Hepatocyte (in vitro differentiated cells): ENCODE data around the gene PLEKHA4.

Experiments
- EZH2 ChIP-seq: fragments of 200-600 bp; sonication (generic); IDR thresholded peaks from 2 replicates; pipeline ENCODE4 v1.6.1; 2016; ENCODE audit warnings: antibody characterized with exemption, mild to moderate bottlenecking, borderline replicate concordance
- TF ChIP-seq, protein P1 (sequence below): fragments of 200-600 bp; sonication (generic); IDR thresholded peaks from 2 replicates; pipeline ENCODE4 v1.5.1; 2016; ENCODE audit warnings: antibody characterized with exemption, mild to moderate bottlenecking; ENCODE audit not compliant: poor library complexity

DNA sequence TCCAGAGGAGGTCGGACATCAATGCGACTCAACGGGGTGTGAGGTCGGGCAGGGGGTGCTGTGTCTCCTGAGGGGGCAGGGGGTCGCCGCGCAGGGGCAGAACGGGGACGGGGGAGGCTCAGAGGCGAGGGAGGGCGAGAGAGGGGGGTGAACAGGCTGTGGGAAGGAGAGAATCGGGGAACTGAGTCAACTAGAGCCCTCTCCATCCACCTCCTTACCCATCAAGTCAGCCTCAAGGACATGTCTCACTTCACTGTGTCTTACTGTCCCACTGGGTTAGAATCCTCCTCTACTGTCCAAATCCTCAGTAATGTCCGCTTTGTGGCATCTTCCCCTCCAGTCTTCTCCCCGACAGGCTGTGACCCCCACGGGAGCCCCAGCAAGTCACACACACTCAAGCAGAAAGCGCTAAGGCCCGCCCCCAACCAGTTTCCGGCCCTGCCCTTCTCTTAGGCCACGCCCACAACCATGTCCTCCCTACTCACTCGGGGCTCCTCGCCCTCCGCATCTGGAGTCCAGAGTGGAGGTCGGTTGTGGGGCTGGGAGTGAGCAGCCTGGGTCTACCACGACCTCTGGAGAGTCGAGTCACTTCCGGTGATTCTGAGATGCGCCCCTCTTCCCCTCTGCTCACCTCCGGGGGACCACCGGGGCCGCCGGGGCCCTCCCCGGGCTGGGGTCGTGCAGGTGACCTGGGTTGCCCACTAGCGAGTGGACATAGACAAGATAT, 9.3 kb downstream of the PLEKHA4 start:
- TF ChIP-seq, protein P1, sequence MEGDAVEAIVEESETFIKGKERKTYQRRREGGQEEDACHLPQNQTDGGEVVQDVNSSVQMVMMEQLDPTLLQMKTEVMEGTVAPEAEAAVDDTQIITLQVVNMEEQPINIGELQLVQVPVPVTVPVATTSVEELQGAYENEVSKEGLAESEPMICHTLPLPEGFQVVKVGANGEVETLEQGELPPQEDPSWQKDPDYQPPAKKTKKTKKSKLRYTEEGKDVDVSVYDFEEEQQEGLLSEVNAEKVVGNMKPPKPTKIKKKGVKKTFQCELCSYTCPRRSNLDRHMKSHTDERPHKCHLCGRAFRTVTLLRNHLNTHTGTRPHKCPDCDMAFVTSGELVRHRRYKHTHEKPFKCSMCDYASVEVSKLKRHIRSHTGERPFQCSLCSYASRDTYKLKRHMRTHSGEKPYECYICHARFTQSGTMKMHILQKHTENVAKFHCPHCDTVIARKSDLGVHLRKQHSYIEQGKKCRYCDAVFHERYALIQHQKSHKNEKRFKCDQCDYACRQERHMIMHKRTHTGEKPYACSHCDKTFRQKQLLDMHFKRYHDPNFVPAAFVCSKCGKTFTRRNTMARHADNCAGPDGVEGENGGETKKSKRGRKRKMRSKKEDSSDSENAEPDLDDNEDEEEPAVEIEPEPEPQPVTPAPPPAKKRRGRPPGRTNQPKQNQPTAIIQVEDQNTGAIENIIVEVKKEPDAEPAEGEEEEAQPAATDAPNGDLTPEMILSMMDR, result no peak
- no peak for TF ChIP-seq EZH2
